HEK293T (cell line): ENCODE data around the gene GNB5.

Source experiments
- NFRKB ChIP-seq: fragments of 450-650 bp; IDR thresholded peaks from 2 replicates; pipeline ENCODE4 v1.6.1; 2016; ENCODE audit warnings: mild to moderate bottlenecking, moderate library complexity
- PKNOX1 ChIP-seq: fragments of 450-650 bp; IDR thresholded peaks from 2 replicates; pipeline ENCODE4 v1.6.1; 2016
- SP1 ChIP-seq: fragments of 450-650 bp; IDR thresholded peaks from 2 replicates; pipeline ENCODE4 v1.6.1; 2017
- SUZ12 ChIP-seq: fragments of 450-650 bp; IDR thresholded peaks from 2 replicates; pipeline ENCODE4 v1.6.1; 2016; ENCODE audit warnings: mild to moderate bottlenecking

- no peak for TF ChIP-seq SP1
- no peak for TF ChIP-seq PKNOX1
- no peak for TF ChIP-seq SUZ12
- no peak for TF ChIP-seq NFRKB
Observed at GRCh38 chr15:52220251-52220650, 29.1 kb upstream of the GNB5 start.
